ENCODE measurements around the gene GRK2. TPM values are rescaled to one million over a fixed set of nuclear protein-coding genes. Genes with fewer than 3 reads are reported as not detected.

Gene GRK2
- total and polyA plus RNA-seq, 2 of the 13 experiments (the other 11 are each of a cell fraction or from before 2014, with no cell fraction given) = 31.3 to 42.4 TPM

- TF ChIP-seq PAXIP1 (CRISPR knock-in tag; conservative IDR thresholded peaks at IDR 0.05) = no peak
- no peak; the same call in 1 of the 2 replicates for TF ChIP-seq ZNF747 (CRISPR knock-in tag; IDR thresholded peaks at IDR 0.05; ENCODE audit: borderline replicate concordance)
- TF ChIP-seq KDM6A (CRISPR knock-in tag; IDR thresholded peaks at IDR 0.05; ENCODE audit: low read depth) = peak; percentile 40; the same call in 1 of the 2 replicates
- no peak for TF ChIP-seq ZNF562 (CRISPR knock-in tag; IDR thresholded peaks at IDR 0.05; ENCODE audit: borderline replicate concordance)
- TF ChIP-seq ZBTB25 (CRISPR knock-in tag; IDR thresholded peaks at IDR 0.05) = no peak
- no peak for TF ChIP-seq MAX (IDR thresholded peaks at IDR 0.05)
- no peak for TF ChIP-seq ZNF256 (CRISPR knock-in tag; conservative IDR thresholded peaks at IDR 0.05)
- TF ChIP-seq HOMEZ (CRISPR knock-in tag; IDR thresholded peaks at IDR 0.05; ENCODE audit: low read depth) = 0 out of 2 replicates have a peak, but pooled peaks have one; percentile 55
- no peak for TF ChIP-seq CEBPB (IDR thresholded peaks at IDR 0.05; ENCODE audit: borderline replicate concordance, low read depth, low read length)
- TF ChIP-seq ZNF124 (CRISPR knock-in tag; IDR thresholded peaks at IDR 0.05) = no peak
- no peak for TF ChIP-seq ZNF432 (CRISPR knock-in tag; IDR thresholded peaks at IDR 0.05; ENCODE audit: borderline replicate concordance)
- TF ChIP-seq SOX13 (IDR thresholded peaks at IDR 0.05) = no peak
- TF ChIP-seq SOX13 (CRISPR knock-in tag; conservative IDR thresholded peaks at IDR 0.05 in 1 of 2, IDR thresholded peaks at IDR 0.05 in 1 of 2) = no peak
- no peak for TF ChIP-seq REXO4 (CRISPR knock-in tag; IDR thresholded peaks at IDR 0.05; ENCODE audit: borderline replicate concordance)
- no peak for TF ChIP-seq RXRA (CRISPR knock-in tag; IDR thresholded peaks at IDR 0.05)
- TF ChIP-seq ZSCAN5A (CRISPR knock-in tag; IDR thresholded peaks at IDR 0.05; ENCODE audit: borderline replicate concordance) = no peak
- no peak for TF ChIP-seq JUNB (CRISPR knock-in tag; IDR thresholded peaks at IDR 0.05; ENCODE audit: borderline replicate concordance)
Observed at GRCh38 chr11:67288198-67288451, 21.9 kb downstream of the GRK2 start (continued).

Measured in HepG2 (cell line).